IPS-20b (cell line): Measurements from ENCODE around the gene CCL1.

ENCODE experiments used
- H3K27ac ChIP-seq: one replicate; pipeline ENCODE4 v1.5.1; 2013; ENCODE audit warnings: low read length
- H3K27me3 ChIP-seq: 2 replicates; pipeline ENCODE4 v1.6.1; 2013; ENCODE audit warnings: mild to moderate bottlenecking, low read length, inconsistent platforms; ENCODE audit not compliant: insufficient read depth
- H3K36me3 ChIP-seq: 2 replicates; pipeline ENCODE4 v1.6.1; 2013; ENCODE audit warnings: low read depth, mild to moderate bottlenecking, inconsistent platforms, low read length, moderate library complexity; ENCODE audit not compliant: insufficient read depth
- H3K4me1 ChIP-seq: 2 replicates; pipeline ENCODE4 v1.6.1; 2013; ENCODE audit warnings: mild to moderate bottlenecking, control low read depth, inconsistent platforms, low read length, moderate library complexity; ENCODE audit not compliant: insufficient read depth
- H3K4me3 ChIP-seq: 2 replicates; pipeline ENCODE4 v1.5.1; 2013; ENCODE audit warnings: mild to moderate bottlenecking, low read length, inconsistent platforms
- H3K9ac ChIP-seq: 2 replicates; pipeline ENCODE4 v1.6.1; 2013; ENCODE audit warnings: low read depth, mild to moderate bottlenecking, inconsistent platforms, low read length, moderate library complexity
- H3K9me3 ChIP-seq: 2 replicates; pipeline ENCODE4 v1.6.1; 2013; ENCODE audit warnings: mild to moderate bottlenecking, low read depth, low read length, inconsistent platforms; ENCODE audit not compliant: insufficient read depth

The CCL1 gene

GRCh38 chr17:34393401-34393800 is 30.4 kb upstream of the CCL1 start:
- Histone ChIP-seq H3K4me3 (no peak overlapping the region), H3K9ac (no peak overlapping the region), H3K27ac (no peak overlapping the region), H3K27me3 (no peaks in the 10 kb centered on the region), H3K9me3 (no peaks in the 10 kb centered on the region), H3K36me3 (no peaks in the 10 kb centered on the region), H3K4me1 (no peaks in the 10 kb centered on the region)

- Histone ChIP-seq H3K27ac (no peak overlapping the region), H3K9ac (no peak overlapping the region)
These were observed 28.2 kb upstream of the CCL1 start for GRCh38 chr17:34391241-34391640.

GRCh38 chr17:34390649-34391048 is 27.6 kb upstream of the CCL1 start:
- no peaks in the 10 kb centered on the region for H3K4me1 ChIP-seq
- no peak overlapping the region for H3K4me3 ChIP-seq
- no peaks in the 10 kb centered on the region for H3K9me3 ChIP-seq
- no peaks in the 10 kb centered on the region for H3K27me3 ChIP-seq
- no peak overlapping the region for H3K27ac ChIP-seq
- no peak overlapping the region for H3K9ac ChIP-seq
- H3K36me3 ChIP-seq, result no peaks in the 10 kb centered on the region

More at GRCh38 chr17:34391241-34391640, 28.2 kb upstream of the CCL1 start:
- Histone ChIP-seq H3K9me3 (no peaks in the 10 kb centered on the region), H3K36me3 (no peaks in the 10 kb centered on the region), H3K4me3 (no peak overlapping the region), H3K4me1 (no peaks in the 10 kb centered on the region), H3K27me3 (no peaks in the 10 kb centered on the region)

GRCh38 chr17:34389126-34389750 is 26.2 kb upstream of the CCL1 start:
- no peak overlapping the region for H3K4me3 ChIP-seq
- H3K27me3 ChIP-seq, result no peaks in the 10 kb centered on the region
- no peak overlapping the region for H3K9ac ChIP-seq
- H3K4me1 ChIP-seq, result no peaks in the 10 kb centered on the region
- H3K27ac ChIP-seq, result no peak overlapping the region
- no peaks in the 10 kb centered on the region for H3K9me3 ChIP-seq
- H3K36me3 ChIP-seq, result no peaks in the 10 kb centered on the region

- Histone ChIP-seq H3K36me3 (no peaks in the 10 kb centered on the region), H3K9me3 (no peaks in the 10 kb centered on the region), H3K27me3 (no peaks in the 10 kb centered on the region), H3K9ac (no peak overlapping the region), H3K27ac (no peak overlapping the region), H3K4me3 (no peak overlapping the region), H3K4me1 (no peaks in the 10 kb centered on the region)
These were observed 24.5 kb upstream of the CCL1 start for GRCh38 chr17:34387566-34387965.

DNA sequence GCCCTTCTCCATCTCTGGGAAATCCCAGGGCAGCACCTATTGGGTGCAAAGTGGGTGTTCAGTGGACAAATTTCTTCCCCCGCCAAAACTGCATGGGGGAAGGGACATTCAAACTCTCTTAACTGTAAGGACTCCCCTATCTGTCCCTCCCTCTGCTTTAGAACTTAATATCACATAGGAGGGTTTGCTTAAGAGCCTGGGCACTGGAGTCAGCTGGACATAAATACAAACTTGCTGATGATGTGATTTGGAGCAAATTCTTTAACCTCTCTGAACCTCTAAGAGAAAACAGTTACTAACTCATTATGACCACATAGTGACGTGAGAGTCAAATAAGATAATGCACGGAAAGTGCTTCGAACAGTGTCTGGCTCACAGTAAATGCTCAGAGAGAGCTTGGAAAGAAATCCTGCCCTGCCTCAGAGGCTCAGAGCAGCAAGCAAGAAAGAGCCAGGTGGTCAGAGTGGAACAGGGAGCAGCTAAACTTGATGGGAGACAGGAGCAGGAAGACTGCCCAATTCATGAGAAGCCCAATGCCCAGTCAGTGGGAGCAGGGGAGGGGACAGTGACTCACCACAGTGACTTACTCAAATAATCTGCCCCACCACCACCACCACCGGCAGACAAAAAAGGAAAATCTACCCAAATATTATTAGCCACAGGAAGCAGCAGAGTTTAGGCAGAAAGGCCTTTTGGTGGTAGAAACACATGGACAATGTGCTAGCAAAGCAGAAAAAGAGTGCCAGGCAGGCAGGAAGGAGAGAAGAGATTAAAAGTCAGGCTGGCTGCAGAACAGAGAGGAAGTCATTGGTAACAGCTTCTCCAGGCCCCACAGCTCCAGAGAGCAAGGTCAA is 23.9 kb upstream of the CCL1 start:
- Histone ChIP-seq H3K9ac (no peak overlapping the region), H3K36me3 (no peaks in the 10 kb centered on the region)

DNA sequence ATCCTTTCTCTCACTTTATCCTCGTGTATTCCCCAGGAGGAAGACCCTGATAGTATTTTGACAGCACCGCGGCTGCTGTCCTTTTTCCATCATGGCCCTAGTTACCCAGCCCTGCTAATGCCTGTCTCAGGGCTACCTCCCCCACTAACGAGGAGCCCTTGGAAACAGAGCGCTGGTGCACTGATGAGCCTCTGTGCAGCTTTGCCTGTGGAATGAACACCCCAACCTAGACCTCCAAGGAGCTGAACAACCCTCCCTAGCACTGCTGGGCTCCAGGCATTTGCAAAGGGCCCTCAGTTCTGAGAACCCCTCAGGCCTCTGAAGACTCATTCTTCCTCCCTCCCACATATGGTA is 23.3 kb upstream of the CCL1 start:
- Histone ChIP-seq H3K27ac (no peak overlapping the region), H3K9me3 (no peaks in the 10 kb centered on the region), H3K9ac (no peak overlapping the region), H3K36me3 (no peaks in the 10 kb centered on the region), H3K4me3 (no peak overlapping the region), H3K4me1 (no peaks in the 10 kb centered on the region), H3K27me3 (no peaks in the 10 kb centered on the region)

More for the DNA sequence above, 23.9 kb upstream of the CCL1 start:
- no peak overlapping the region for H3K27ac ChIP-seq
- H3K4me1 ChIP-seq, result no peaks in the 10 kb centered on the region
- H3K4me3 ChIP-seq, result no peak overlapping the region
- no peaks in the 10 kb centered on the region for H3K27me3 ChIP-seq
- H3K9me3 ChIP-seq, result no peaks in the 10 kb centered on the region

GRCh38 chr17:34384822-34385605 is 22.0 kb upstream of the CCL1 start:
- H3K4me1 ChIP-seq, result no peaks in the 10 kb centered on the region
- H3K9ac ChIP-seq, result no peak overlapping the region
- H3K9me3 ChIP-seq, result no peaks in the 10 kb centered on the region
- no peak overlapping the region for H3K4me3 ChIP-seq
- no peaks in the 10 kb centered on the region for H3K27me3 ChIP-seq
- no peaks in the 10 kb centered on the region for H3K36me3 ChIP-seq
- H3K27ac ChIP-seq, result no peak overlapping the region

GRCh38 chr17:34384271-34384670 is 21.2 kb upstream of the CCL1 start:
- H3K27me3 ChIP-seq, result no peaks in the 10 kb centered on the region
- H3K4me1 ChIP-seq, result no peaks in the 10 kb centered on the region
- H3K4me3 ChIP-seq, result no peak overlapping the region

GRCh38 chr17:34383216-34383615 is 20.2 kb upstream of the CCL1 start:
- no peaks in the 10 kb centered on the region for H3K36me3 ChIP-seq

More at GRCh38 chr17:34384271-34384670, 21.2 kb upstream of the CCL1 start:
- no peaks in the 10 kb centered on the region for H3K9me3 ChIP-seq
- H3K27ac ChIP-seq, result no peak overlapping the region
- no peaks in the 10 kb centered on the region for H3K36me3 ChIP-seq
- no peak overlapping the region for H3K9ac ChIP-seq

DNA sequence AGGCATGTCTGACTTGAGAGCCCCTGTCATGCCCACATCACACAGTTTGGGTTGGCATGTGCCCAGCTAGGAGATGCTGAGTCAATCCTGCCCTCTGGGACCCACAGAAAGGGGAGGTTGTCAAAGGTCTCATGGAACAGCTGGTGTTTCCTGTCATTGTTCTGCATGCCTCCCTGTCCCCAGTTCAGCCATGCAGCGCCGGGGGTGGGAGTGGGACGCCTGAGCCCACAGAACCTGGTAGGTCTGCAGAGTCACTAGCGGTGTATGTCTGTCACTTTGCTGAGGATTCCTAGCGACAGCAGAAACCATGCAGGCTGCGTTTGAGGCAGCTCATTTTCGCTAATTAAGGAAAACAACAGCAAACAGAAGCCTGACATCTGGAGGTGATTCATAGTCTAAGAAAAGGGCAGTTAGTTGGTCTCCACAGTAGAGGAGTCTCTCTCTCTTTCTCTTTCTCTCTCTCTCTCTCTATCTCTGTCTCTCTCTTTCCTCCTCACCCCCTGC is 19.6 kb upstream of the CCL1 start:
- no peak overlapping the region for H3K4me3 ChIP-seq
- H3K4me1 ChIP-seq, result no peaks in the 10 kb centered on the region

More at GRCh38 chr17:34383216-34383615, 20.2 kb upstream of the CCL1 start:
- no peaks in the 10 kb centered on the region for H3K27me3 ChIP-seq
- no peak overlapping the region for H3K9ac ChIP-seq
- no peak overlapping the region for H3K27ac ChIP-seq
- H3K4me1 ChIP-seq, result no peaks in the 10 kb centered on the region
- no peak overlapping the region for H3K4me3 ChIP-seq
- H3K9me3 ChIP-seq, result no peaks in the 10 kb centered on the region

More for the DNA sequence above, 19.6 kb upstream of the CCL1 start:
- no peaks in the 10 kb centered on the region for H3K9me3 ChIP-seq
- no peaks in the 10 kb centered on the region for H3K36me3 ChIP-seq
- no peak overlapping the region for H3K9ac ChIP-seq
- H3K27me3 ChIP-seq, result no peaks in the 10 kb centered on the region
- H3K27ac ChIP-seq, result no peak overlapping the region
